SK-N-SH (cell line): ENCODE results near the gene TASOR2.

Source experiments
- CTCF ChIP-seq: fragments of 200-600 bp; sonication (generic); IDR thresholded peaks from 2 replicates; pipeline ENCODE4 v1.6.1; 2017; ENCODE audit warnings: antibody characterized with exemption, mild to moderate bottlenecking, moderate library complexity
- EP300 ChIP-seq, 2 experiments: IDR thresholded peaks; 2 replicates each; pipeline versions ENCODE4 v1.4.0 to v1.6.1; 2012; ENCODE audit warnings: borderline replicate concordance in 1 of 2, low read depth in 1 of 2, low read length in 1 of 2
- PBX3 ChIP-seq: IDR thresholded peaks from 2 replicates; pipeline ENCODE4; 2012
- POLR2AphosphoS5 ChIP-seq: IDR thresholded peaks from 2 replicates; pipeline ENCODE4 v1.6.1; 2012; ENCODE audit warnings: low read depth, low read length
- REST ChIP-seq: IDR thresholded peaks from 2 replicates; pipeline ENCODE4 v1.6.1; 2012; ENCODE audit warnings: mild to moderate bottlenecking, low read depth, low read length, moderate library complexity
- RXRA ChIP-seq: IDR thresholded peaks from 2 replicates; pipeline ENCODE4 v1.4.0; 2012; ENCODE audit warnings: low read depth, mild to moderate bottlenecking, borderline replicate concordance

GRCh38 chr10:5684318-5684970 lies at the start of gene TASOR2:
- no peak for TF ChIP-seq CTCF
- peak; percentile 73 for TF ChIP-seq POLR2AphosphoS5
- no peak for TF ChIP-seq EP300 (IDR thresholded peaks at IDR 0.05; ENCODE audit: borderline replicate concordance in 1 of 2, low read depth in 1 of 2, low read length in 1 of 2)
- TF ChIP-seq REST = no peak; the same call in 1 of the 2 replicates
- TF ChIP-seq RXRA = no peak
- TF ChIP-seq PBX3 = no peak
